Neural cell (in vitro differentiated cells): ENCODE data around the gene WRAP73. TPM values are rescaled to one million over a fixed set of nuclear protein-coding genes. Genes with fewer than 3 reads are reported as not detected.

Source experiments
- H2AFZ ChIP-seq: fragments of 200-600, 300-800 bp; sonication (generic), shearing (Covaris generic); 2 replicates; pipeline ENCODE4 v1.6.0; 2014; ENCODE audit warnings: low read depth, mild to moderate bottlenecking, antibody characterized with exemption, low read length, moderate library complexity
- H3F3A ChIP-seq: fragments of 200-600 bp; shearing (Covaris generic); 2 replicates; pipeline ENCODE4 v1.6.1; 2016; ENCODE audit warnings: mild to moderate bottlenecking, moderate library complexity, mixed read lengths, antibody characterized with exemption, low read length; ENCODE audit not compliant: insufficient read depth, poor library complexity, severe bottlenecking
- H3K27ac ChIP-seq: fragments of 200-600, 300-800 bp; sonication (generic), shearing (Covaris generic); 2 replicates; pipeline ENCODE4 v1.5.1; 2014; ENCODE audit warnings: mild to moderate bottlenecking, low read length, moderate library complexity
- H3K27me3 ChIP-seq: fragments of 300-800, 200-600 bp; sonication (generic), shearing (Covaris generic); 2 replicates; pipeline ENCODE4 v1.6.0; 2014; ENCODE audit warnings: mild to moderate bottlenecking, low read depth, low read length, moderate library complexity; ENCODE audit not compliant: insufficient read depth
- H3K36me3 ChIP-seq: fragments of 300-800, 200-600 bp; sonication (generic), shearing (Covaris generic); 2 replicates; pipeline ENCODE4 v1.5.1; 2014; ENCODE audit warnings: mild to moderate bottlenecking, antibody characterized with exemption, low read length, moderate library complexity; ENCODE audit not compliant: insufficient read depth
- H3K4me2 ChIP-seq: fragments of 300-800, 200-600 bp; sonication (generic), shearing (Covaris generic); 2 replicates; pipeline ENCODE4 v1.6.0; 2014; ENCODE audit warnings: mild to moderate bottlenecking, low read length
- H3K4me3 ChIP-seq: fragments of 300-800, 200-600 bp; sonication (generic), shearing (Covaris generic); 2 replicates; pipeline ENCODE4 v1.5.1; 2014; ENCODE audit warnings: mild to moderate bottlenecking, low read length, moderate library complexity
- H3K79me2 ChIP-seq: fragments of 200-600 bp; shearing (Covaris generic); replicated peaks from 2 replicates; pipeline ENCODE4 v1.6.0; 2014; ENCODE audit warnings: mild to moderate bottlenecking, low read length, moderate library complexity; ENCODE audit not compliant: insufficient read depth
- H3K9ac ChIP-seq: fragments of 300-800, 200-600 bp; sonication (generic), shearing (Covaris generic); 2 replicates; pipeline ENCODE4 v1.6.1; 2016; ENCODE audit warnings: mild to moderate bottlenecking, low read length, mixed read lengths
- H3K9me2 ChIP-seq: fragments of 200-600 bp; shearing (Covaris generic); 2 replicates; pipeline ENCODE4 v1.6.1; 2016; ENCODE audit warnings: mild to moderate bottlenecking, low read length, mixed read lengths; ENCODE audit not compliant: insufficient read depth
- H3K9me3 ChIP-seq: fragments of 200-600, 300-800 bp; sonication (generic), shearing (Covaris generic); 2 replicates; pipeline ENCODE4 v1.6.1; 2016; ENCODE audit warnings: mild to moderate bottlenecking, mixed run types, low read length, moderate library complexity, mixed read lengths
- H4K20me1 ChIP-seq: fragments of 200-600 bp; shearing (Covaris generic); 2 replicates; pipeline ENCODE4 v1.6.1; 2016; ENCODE audit warnings: mild to moderate bottlenecking, mixed run types; ENCODE audit not compliant: insufficient read depth
- EP300 ChIP-seq: fragments of 450-650 bp; conservative IDR thresholded peaks from 2 replicates; pipeline ENCODE4 v1.6.1; 2014; ENCODE audit warnings: antibody characterized with exemption, mild to moderate bottlenecking, moderate library complexity; ENCODE audit not compliant: poor library complexity, severe bottlenecking
- EZH2 ChIP-seq: fragments of 200-600, 300-800 bp; shearing (Covaris generic), sonication (generic); IDR thresholded peaks from 2 replicates; pipeline ENCODE4 v1.6.1; 2014; ENCODE audit warnings: antibody characterized with exemption, low read length, borderline replicate concordance, mild to moderate bottlenecking; ENCODE audit not compliant: insufficient read depth, poor library complexity, severe bottlenecking
- MXI1 ChIP-seq: fragments of 450-650 bp; conservative IDR thresholded peaks from 2 replicates; pipeline ENCODE4 v1.6.1; 2014; ENCODE audit warnings: antibody characterized with exemption, mild to moderate bottlenecking; ENCODE audit not compliant: poor library complexity, severe bottlenecking
- POLR2AphosphoS5 ChIP-seq: IDR thresholded peaks from 2 replicates; pipeline ENCODE4 v1.6.1; 2012
- RAD21 ChIP-seq: fragments of 450-650 bp; conservative IDR thresholded peaks from 2 replicates; pipeline ENCODE4 v1.6.1; 2014; ENCODE audit warnings: antibody characterized with exemption, mild to moderate bottlenecking, moderate library complexity
- SMC3 ChIP-seq: fragments of 450-650 bp; conservative IDR thresholded peaks from 2 replicates; pipeline ENCODE4 v1.6.1; 2014; ENCODE audit warnings: antibody characterized with exemption, mild to moderate bottlenecking, moderate library complexity; ENCODE audit not compliant: poor library complexity
- TAF1 ChIP-seq: IDR thresholded peaks from 2 replicates; pipeline ENCODE4 v1.6.1; 2012; ENCODE audit warnings: low read depth
- polyA plus RNA-seq: library from polyadenylated mRNA; depleted of rRNA; stranded (reverse); fragments of >200 nt; gene quantifications from 2 replicates; pipeline ENCODE4 v1.2.3, GENCODE V29; 2014
- TF ChIP-seq, protein P1 (sequence below): fragments of 450-650 bp; IDR thresholded peaks from 2 replicates; pipeline ENCODE4 v1.5.1; 2014; ENCODE audit warnings: antibody characterized with exemption, mild to moderate bottlenecking, moderate library complexity; ENCODE audit not compliant: poor library complexity, severe bottlenecking
- TF ChIP-seq, protein P2 (sequence below): IDR thresholded peaks from 2 replicates; pipeline ENCODE4 v1.6.1; 2012; ENCODE audit warnings: borderline replicate concordance

Gene WRAP73
- polyA plus RNA-seq, 1 donor from 2014 or later = 32.9 TPM

- Histone ChIP-seq H2AFZ (no peak overlapping the region), H3K27ac (no peak overlapping the region), H3K4me2 (no peak overlapping the region), H3F3A (no peaks in the 10 kb centered on the region), H3K79me2 (no peaks in the 10 kb centered on the region), H3K9me2 (no peaks in the 10 kb centered on the region), H3K9me3 (no peaks in the 10 kb centered on the region), H3K9ac (no peak overlapping the region), H4K20me1 (no peaks in the 10 kb centered on the region), H3K36me3 (no peaks in the 10 kb centered on the region), H3K4me3 (no peak overlapping the region), H3K27me3 (no peaks in the 10 kb centered on the region)
- TF ChIP-seq TAF1 = no peak
- TF ChIP-seq, protein P1, sequence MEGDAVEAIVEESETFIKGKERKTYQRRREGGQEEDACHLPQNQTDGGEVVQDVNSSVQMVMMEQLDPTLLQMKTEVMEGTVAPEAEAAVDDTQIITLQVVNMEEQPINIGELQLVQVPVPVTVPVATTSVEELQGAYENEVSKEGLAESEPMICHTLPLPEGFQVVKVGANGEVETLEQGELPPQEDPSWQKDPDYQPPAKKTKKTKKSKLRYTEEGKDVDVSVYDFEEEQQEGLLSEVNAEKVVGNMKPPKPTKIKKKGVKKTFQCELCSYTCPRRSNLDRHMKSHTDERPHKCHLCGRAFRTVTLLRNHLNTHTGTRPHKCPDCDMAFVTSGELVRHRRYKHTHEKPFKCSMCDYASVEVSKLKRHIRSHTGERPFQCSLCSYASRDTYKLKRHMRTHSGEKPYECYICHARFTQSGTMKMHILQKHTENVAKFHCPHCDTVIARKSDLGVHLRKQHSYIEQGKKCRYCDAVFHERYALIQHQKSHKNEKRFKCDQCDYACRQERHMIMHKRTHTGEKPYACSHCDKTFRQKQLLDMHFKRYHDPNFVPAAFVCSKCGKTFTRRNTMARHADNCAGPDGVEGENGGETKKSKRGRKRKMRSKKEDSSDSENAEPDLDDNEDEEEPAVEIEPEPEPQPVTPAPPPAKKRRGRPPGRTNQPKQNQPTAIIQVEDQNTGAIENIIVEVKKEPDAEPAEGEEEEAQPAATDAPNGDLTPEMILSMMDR = no peak
- TF ChIP-seq EP300 = no peak
- TF ChIP-seq EZH2 = no peak
- TF ChIP-seq RAD21 = no peak
- no peak for TF ChIP-seq SMC3
- no peak for TF ChIP-seq POLR2AphosphoS5
- no peak for TF ChIP-seq MXI1
- TF ChIP-seq, protein P2, sequence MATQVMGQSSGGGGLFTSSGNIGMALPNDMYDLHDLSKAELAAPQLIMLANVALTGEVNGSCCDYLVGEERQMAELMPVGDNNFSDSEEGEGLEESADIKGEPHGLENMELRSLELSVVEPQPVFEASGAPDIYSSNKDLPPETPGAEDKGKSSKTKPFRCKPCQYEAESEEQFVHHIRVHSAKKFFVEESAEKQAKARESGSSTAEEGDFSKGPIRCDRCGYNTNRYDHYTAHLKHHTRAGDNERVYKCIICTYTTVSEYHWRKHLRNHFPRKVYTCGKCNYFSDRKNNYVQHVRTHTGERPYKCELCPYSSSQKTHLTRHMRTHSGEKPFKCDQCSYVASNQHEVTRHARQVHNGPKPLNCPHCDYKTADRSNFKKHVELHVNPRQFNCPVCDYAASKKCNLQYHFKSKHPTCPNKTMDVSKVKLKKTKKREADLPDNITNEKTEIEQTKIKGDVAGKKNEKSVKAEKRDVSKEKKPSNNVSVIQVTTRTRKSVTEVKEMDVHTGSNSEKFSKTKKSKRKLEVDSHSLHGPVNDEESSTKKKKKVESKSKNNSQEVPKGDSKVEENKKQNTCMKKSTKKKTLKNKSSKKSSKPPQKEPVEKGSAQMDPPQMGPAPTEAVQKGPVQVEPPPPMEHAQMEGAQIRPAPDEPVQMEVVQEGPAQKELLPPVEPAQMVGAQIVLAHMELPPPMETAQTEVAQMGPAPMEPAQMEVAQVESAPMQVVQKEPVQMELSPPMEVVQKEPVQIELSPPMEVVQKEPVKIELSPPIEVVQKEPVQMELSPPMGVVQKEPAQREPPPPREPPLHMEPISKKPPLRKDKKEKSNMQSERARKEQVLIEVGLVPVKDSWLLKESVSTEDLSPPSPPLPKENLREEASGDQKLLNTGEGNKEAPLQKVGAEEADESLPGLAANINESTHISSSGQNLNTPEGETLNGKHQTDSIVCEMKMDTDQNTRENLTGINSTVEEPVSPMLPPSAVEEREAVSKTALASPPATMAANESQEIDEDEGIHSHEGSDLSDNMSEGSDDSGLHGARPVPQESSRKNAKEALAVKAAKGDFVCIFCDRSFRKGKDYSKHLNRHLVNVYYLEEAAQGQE = no peak
These were observed 12.3 kb upstream of the WRAP73 start for GRCh38 chr1:3662080-3662671.

DNA sequence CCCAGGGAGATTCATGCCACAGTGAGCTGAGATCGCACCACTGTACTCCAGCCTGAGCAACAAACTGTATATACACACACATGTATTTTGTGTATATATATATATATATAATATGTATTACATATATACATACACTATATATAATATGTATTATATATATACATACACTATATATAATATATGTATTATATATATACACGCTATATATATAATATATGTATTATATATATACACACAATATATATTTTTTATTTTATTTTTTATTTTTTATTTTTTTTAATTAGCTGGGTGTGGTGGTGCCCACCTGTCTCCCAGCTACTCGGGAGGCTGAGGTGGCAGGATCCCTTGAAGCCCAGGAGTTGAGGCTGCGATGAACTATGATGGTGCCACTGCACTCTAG is 11.7 kb upstream of the WRAP73 start:
- Histone ChIP-seq H3K36me3 (no peaks in the 10 kb centered on the region), H2AFZ (no peak overlapping the region), H3K27ac (no peak overlapping the region), H3K9me2 (no peaks in the 10 kb centered on the region), H3K4me2 (no peak overlapping the region), H3K9ac (no peak overlapping the region), H3F3A (no peaks in the 10 kb centered on the region), H3K9me3 (no peaks in the 10 kb centered on the region), H4K20me1 (no peaks in the 10 kb centered on the region), H3K27me3 (no peaks in the 10 kb centered on the region), H3K4me3 (no peak overlapping the region), H3K79me2 (no peaks in the 10 kb centered on the region)
- TF ChIP-seq EP300 (no peak), EZH2 (no peak), TAF1 (no peak), SMC3 (no peak), MXI1 (no peak), RAD21 (no peak), POLR2AphosphoS5 (no peak)
- TF ChIP-seq, protein P2 = no peak
- TF ChIP-seq, protein P1 = no peak
